ENCODE data around the gene SFRP5. TPM values are rescaled to one million over a fixed set of nuclear protein-coding genes. Genes with fewer than 3 reads are reported as not detected.

SFRP5 gene
- total RNA-seq, 2 donors from 2014 or later = 0.41 to 1.8 TPM

GRCh38 chr10:97805096-97805884 lies 33.5 kb upstream of the SFRP5 start:
- H3K27me3 ChIP-seq (replicated peaks; ENCODE audit: insufficient read depth) = no peaks in the 10 kb centered on the region
- H3K36me3 ChIP-seq = no peaks in the 10 kb centered on the region
- no peak for TF ChIP-seq CTCF (IDR thresholded peaks at IDR 0.05)
- H3K4me1 ChIP-seq (ENCODE audit: control insufficient read depth in 1 of 2, low read depth in 2 of 2) = no peaks in the 10 kb centered on the region
- H3K9me3 ChIP-seq = no peaks in the 10 kb centered on the region
- no peak overlapping the region for H3K4me3 ChIP-seq
- ATAC-seq (ENCODE audit: insufficient number of reproducible peaks, low FRiP score, low read depth) = no peak
- DNase-seq (ENCODE audit: low spot score) = no peak
- no peak overlapping the region for H3K27ac ChIP-seq

- DNase-seq (ENCODE audit: low spot score) (no peak), ATAC-seq (ENCODE audit: insufficient number of reproducible peaks, low FRiP score, low read depth) (no peak)
- no peak overlapping the region for H3K4me3 ChIP-seq
- H3K27ac ChIP-seq = no peak overlapping the region
- H3K4me1 ChIP-seq (ENCODE audit: control insufficient read depth in 1 of 2, low read depth in 2 of 2) = no peaks in the 10 kb centered on the region
- no peaks in the 10 kb centered on the region for H3K36me3 ChIP-seq
- H3K27me3 ChIP-seq (replicated peaks; ENCODE audit: insufficient read depth) = no peaks in the 10 kb centered on the region
- no peak for TF ChIP-seq CTCF (IDR thresholded peaks at IDR 0.05)
- peaks cover 4% of the 10 kb centered on the region for H3K9me3 ChIP-seq
These were observed 29.6 kb upstream of the SFRP5 start for GRCh38 chr10:97801422-97801821.

- no peak for TF ChIP-seq CTCF (IDR thresholded peaks at IDR 0.05)
- no peaks in the 10 kb centered on the region for H3K27me3 ChIP-seq (replicated peaks; ENCODE audit: insufficient read depth)
- H3K9me3 ChIP-seq = peaks cover 4% of the 10 kb centered on the region
- ATAC-seq (ENCODE audit: insufficient number of reproducible peaks, low FRiP score, low read depth) (no peak), DNase-seq (ENCODE audit: low spot score) (no peak)
- H3K36me3 ChIP-seq = no peaks in the 10 kb centered on the region
- H3K27ac ChIP-seq = no peak overlapping the region
- H3K4me3 ChIP-seq = no peak overlapping the region
- H3K4me1 ChIP-seq (ENCODE audit: control insufficient read depth in 1 of 2, low read depth in 2 of 2) = no peaks in the 10 kb centered on the region
These were observed 28.7 kb upstream of the SFRP5 start for GRCh38 chr10:97800474-97800873.

- TF ChIP-seq CTCF (IDR thresholded peaks at IDR 0.05) = no peak
- H3K27ac ChIP-seq = no peak overlapping the region
- H3K27me3 ChIP-seq (replicated peaks; ENCODE audit: insufficient read depth) = no peaks in the 10 kb centered on the region
- H3K9me3 ChIP-seq = peaks cover 4% of the 10 kb centered on the region
- no peaks in the 10 kb centered on the region for H3K36me3 ChIP-seq
- no peaks in the 10 kb centered on the region for H3K4me1 ChIP-seq (ENCODE audit: control insufficient read depth in 1 of 2, low read depth in 2 of 2)
- DNase-seq (ENCODE audit: low spot score) = no peak
- H3K4me3 ChIP-seq = no peak overlapping the region
- ATAC-seq (ENCODE audit: insufficient number of reproducible peaks, low FRiP score, low read depth) = no peak
These were observed 27.3 kb upstream of the SFRP5 start for GRCh38 chr10:97798958-97799610.

GRCh38 chr10:97796651-97797050 lies 24.9 kb upstream of the SFRP5 start:
- H3K9me3 ChIP-seq = peaks cover 4% of the 10 kb centered on the region
- no peak for DNase-seq (ENCODE audit: low spot score)
- ATAC-seq (ENCODE audit: insufficient number of reproducible peaks, low FRiP score, low read depth) = no peak
- no peaks in the 10 kb centered on the region for H3K27me3 ChIP-seq (replicated peaks; ENCODE audit: insufficient read depth)
- TF ChIP-seq CTCF (IDR thresholded peaks at IDR 0.05) = no peak
- H3K4me1 ChIP-seq (ENCODE audit: control insufficient read depth in 1 of 2, low read depth in 2 of 2) = no peaks in the 10 kb centered on the region
- H3K36me3 ChIP-seq = no peaks in the 10 kb centered on the region
- no peak overlapping the region for H3K27ac ChIP-seq
- H3K4me3 ChIP-seq = no peak overlapping the region
